ENCODE data around the gene ME1. TPM values are rescaled to one million over a fixed set of nuclear protein-coding genes. Genes with fewer than 3 reads are reported as not detected.

The ME1 gene
- total RNA-seq, 1 experiment from 2014 or later: 5.3 TPM

DNA sequence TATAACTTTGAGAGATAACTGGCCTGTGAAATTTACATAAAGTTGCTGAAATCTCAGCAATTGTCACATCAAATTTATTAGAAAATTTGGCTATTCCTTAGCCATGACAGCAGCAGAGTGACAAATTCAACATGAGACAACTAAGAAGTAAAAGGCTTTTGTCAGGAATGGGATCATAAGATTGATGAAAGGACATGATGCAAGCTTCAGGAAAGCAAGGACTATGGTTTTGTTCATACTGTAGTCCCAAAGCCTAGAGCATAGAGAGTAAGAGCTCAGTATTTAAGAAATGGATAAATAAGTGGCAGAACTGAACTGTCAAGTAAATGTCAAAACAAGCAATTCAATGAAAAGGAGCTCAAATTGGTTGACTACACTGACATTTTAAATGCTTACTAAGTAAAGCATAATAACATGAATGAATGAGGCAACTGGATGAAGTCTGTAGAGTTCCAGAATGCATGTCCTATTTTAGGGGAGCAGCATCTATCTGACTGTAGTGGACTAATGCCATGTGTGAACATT, 250.4 kb downstream of the ME1 start:
- H3K36me3 Mint-ChIP-seq: peaks cover 69% of the 10 kb centered on the region
- ChIA-PET CTCF (interaction anchor here (1.6 kb wide), 1 partner anchor 113 kb away, joined by 3 read pairs; the partner anchor contains the start of gene DOP1A), POLR2A (no interaction called here)
- no peaks in the 10 kb centered on the region for H3K27me3 Mint-ChIP-seq (ENCODE audit: low read depth)
- no peak for DNase-seq (ENCODE audit: low spot score)
- H3K9me3 Mint-ChIP-seq: no peaks in the 10 kb centered on the region
- no peak for TF ChIP-seq ZNF219 (CRISPR knock-in tag; IDR thresholded peaks at IDR 0.05; ENCODE audit: borderline replicate concordance)
- TF ChIP-seq, protein P1, sequence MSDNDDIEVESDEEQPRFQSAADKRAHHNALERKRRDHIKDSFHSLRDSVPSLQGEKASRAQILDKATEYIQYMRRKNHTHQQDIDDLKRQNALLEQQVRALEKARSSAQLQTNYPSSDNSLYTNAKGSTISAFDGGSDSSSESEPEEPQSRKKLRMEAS (CRISPR knock-in tag; IDR thresholded peaks at IDR 0.05): no peak
- no peak for TF ChIP-seq FOXP1 (CRISPR knock-in tag; IDR thresholded peaks at IDR 0.05; ENCODE audit: borderline replicate concordance)
- no peak for TF ChIP-seq GTF2I (CRISPR knock-in tag; conservative IDR thresholded peaks at IDR 0.05)
- TF ChIP-seq, protein P2, sequence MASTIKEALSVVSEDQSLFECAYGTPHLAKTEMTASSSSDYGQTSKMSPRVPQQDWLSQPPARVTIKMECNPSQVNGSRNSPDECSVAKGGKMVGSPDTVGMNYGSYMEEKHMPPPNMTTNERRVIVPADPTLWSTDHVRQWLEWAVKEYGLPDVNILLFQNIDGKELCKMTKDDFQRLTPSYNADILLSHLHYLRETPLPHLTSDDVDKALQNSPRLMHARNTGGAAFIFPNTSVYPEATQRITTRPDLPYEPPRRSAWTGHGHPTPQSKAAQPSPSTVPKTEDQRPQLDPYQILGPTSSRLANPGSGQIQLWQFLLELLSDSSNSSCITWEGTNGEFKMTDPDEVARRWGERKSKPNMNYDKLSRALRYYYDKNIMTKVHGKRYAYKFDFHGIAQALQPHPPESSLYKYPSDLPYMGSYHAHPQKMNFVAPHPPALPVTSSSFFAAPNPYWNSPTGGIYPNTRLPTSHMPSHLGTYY (CRISPR knock-in tag; IDR thresholded peaks at IDR 0.05): no peak
- no peak for TF ChIP-seq NR2C2 (CRISPR knock-in tag; IDR thresholded peaks at IDR 0.05)
- TF ChIP-seq, protein P3, sequence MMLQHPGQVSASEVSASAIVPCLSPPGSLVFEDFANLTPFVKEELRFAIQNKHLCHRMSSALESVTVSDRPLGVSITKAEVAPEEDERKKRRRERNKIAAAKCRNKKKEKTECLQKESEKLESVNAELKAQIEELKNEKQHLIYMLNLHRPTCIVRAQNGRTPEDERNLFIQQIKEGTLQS (CRISPR knock-in tag; conservative IDR thresholded peaks at IDR 0.05): no peak
- no peak for TF ChIP-seq ATF1 (CRISPR knock-in tag; IDR thresholded peaks at IDR 0.05)
- no peak for TF ChIP-seq ZNF396 (CRISPR knock-in tag; IDR thresholded peaks at IDR 0.05; ENCODE audit: borderline replicate concordance)
- TF ChIP-seq, protein P4, sequence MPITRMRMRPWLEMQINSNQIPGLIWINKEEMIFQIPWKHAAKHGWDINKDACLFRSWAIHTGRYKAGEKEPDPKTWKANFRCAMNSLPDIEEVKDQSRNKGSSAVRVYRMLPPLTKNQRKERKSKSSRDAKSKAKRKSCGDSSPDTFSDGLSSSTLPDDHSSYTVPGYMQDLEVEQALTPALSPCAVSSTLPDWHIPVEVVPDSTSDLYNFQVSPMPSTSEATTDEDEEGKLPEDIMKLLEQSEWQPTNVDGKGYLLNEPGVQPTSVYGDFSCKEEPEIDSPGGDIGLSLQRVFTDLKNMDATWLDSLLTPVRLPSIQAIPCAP (CRISPR knock-in tag; IDR thresholded peaks at IDR 0.05): no peak
- TF ChIP-seq, protein P5, sequence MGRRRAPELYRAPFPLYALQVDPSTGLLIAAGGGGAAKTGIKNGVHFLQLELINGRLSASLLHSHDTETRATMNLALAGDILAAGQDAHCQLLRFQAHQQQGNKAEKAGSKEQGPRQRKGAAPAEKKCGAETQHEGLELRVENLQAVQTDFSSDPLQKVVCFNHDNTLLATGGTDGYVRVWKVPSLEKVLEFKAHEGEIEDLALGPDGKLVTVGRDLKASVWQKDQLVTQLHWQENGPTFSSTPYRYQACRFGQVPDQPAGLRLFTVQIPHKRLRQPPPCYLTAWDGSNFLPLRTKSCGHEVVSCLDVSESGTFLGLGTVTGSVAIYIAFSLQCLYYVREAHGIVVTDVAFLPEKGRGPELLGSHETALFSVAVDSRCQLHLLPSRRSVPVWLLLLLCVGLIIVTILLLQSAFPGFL (CRISPR knock-in tag; IDR thresholded peaks at IDR 0.05; ENCODE audit: borderline replicate concordance): no peak
- no peak for TF ChIP-seq TP53 (CRISPR knock-in tag; IDR thresholded peaks at IDR 0.05)
- TF ChIP-seq, protein P6, sequence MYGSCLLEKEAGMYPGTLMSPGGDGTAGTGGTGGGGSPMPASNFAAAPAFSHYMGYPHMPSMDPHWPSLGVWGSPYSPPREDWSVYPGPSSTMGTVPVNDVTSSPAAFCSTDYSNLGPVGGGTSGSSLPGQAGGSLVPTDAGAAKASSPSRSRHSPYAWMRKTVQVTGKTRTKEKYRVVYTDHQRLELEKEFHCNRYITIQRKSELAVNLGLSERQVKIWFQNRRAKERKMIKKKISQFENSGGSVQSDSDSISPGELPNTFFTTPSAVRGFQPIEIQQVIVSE (CRISPR knock-in tag; IDR thresholded peaks at IDR 0.05; ENCODE audit: borderline replicate concordance): no peak
- TF ChIP-seq EMX1 (CRISPR knock-in tag; IDR thresholded peaks at IDR 0.05): no peak
- no peak for TF ChIP-seq PRRX2 (CRISPR knock-in tag; IDR thresholded peaks at IDR 0.05)
- no peak for TF ChIP-seq FOXJ3 (CRISPR knock-in tag; IDR thresholded peaks at IDR 0.05; ENCODE audit: borderline replicate concordance)
- TF ChIP-seq SOX15 (CRISPR knock-in tag; IDR thresholded peaks at IDR 0.05): no peak
- TF ChIP-seq, protein P7, sequence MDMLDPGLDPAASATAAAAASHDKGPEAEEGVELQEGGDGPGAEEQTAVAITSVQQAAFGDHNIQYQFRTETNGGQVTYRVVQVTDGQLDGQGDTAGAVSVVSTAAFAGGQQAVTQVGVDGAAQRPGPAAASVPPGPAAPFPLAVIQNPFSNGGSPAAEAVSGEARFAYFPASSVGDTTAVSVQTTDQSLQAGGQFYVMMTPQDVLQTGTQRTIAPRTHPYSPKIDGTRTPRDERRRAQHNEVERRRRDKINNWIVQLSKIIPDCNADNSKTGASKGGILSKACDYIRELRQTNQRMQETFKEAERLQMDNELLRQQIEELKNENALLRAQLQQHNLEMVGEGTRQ (CRISPR knock-in tag; IDR thresholded peaks at IDR 0.05): no peak
- TF ChIP-seq, protein P8, sequence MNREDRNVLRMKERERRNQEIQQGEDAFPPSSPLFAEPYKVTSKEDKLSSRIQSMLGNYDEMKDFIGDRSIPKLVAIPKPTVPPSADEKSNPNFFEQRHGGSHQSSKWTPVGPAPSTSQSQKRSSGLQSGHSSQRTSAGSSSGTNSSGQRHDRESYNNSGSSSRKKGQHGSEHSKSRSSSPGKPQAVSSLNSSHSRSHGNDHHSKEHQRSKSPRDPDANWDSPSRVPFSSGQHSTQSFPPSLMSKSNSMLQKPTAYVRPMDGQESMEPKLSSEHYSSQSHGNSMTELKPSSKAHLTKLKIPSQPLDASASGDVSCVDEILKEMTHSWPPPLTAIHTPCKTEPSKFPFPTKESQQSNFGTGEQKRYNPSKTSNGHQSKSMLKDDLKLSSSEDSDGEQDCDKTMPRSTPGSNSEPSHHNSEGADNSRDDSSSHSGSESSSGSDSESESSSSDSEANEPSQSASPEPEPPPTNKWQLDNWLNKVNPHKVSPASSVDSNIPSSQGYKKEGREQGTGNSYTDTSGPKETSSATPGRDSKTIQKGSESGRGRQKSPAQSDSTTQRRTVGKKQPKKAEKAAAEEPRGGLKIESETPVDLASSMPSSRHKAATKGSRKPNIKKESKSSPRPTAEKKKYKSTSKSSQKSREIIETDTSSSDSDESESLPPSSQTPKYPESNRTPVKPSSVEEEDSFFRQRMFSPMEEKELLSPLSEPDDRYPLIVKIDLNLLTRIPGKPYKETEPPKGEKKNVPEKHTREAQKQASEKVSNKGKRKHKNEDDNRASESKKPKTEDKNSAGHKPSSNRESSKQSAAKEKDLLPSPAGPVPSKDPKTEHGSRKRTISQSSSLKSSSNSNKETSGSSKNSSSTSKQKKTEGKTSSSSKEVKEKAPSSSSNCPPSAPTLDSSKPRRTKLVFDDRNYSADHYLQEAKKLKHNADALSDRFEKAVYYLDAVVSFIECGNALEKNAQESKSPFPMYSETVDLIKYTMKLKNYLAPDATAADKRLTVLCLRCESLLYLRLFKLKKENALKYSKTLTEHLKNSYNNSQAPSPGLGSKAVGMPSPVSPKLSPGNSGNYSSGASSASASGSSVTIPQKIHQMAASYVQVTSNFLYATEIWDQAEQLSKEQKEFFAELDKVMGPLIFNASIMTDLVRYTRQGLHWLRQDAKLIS (CRISPR knock-in tag; IDR thresholded peaks at IDR 0.05; ENCODE audit: borderline replicate concordance): no peak
- peaks cover 9% of the 10 kb centered on the region for H3K4me1 Mint-ChIP-seq
- no peak overlapping the region for H3K4me3 Mint-ChIP-seq
- no peak for ATAC-seq
- H3K27ac Mint-ChIP-seq: no peak overlapping the region
